Erythroblast (primary cell): ENCODE results near the gene PRRG3.

Experiments
- DNase-seq, 2 experiments: peaks; one replicate each; lab custom pipeline; 2025; lab: John Stamatoyannopoulos, UW
- GATA1 ChIP-seq: IDR thresholded peaks from 2 replicates; pipeline ENCODE4 v1.6.1; 2011; ENCODE audit warnings: low read depth, mild to moderate bottlenecking, control low read depth, low read length, moderate library complexity
- POLR2A ChIP-seq: IDR thresholded peaks from 2 replicates; pipeline ENCODE4 v1.6.1; 2011; ENCODE audit warnings: mild to moderate bottlenecking, low read length

Gene PRRG3

DNA sequence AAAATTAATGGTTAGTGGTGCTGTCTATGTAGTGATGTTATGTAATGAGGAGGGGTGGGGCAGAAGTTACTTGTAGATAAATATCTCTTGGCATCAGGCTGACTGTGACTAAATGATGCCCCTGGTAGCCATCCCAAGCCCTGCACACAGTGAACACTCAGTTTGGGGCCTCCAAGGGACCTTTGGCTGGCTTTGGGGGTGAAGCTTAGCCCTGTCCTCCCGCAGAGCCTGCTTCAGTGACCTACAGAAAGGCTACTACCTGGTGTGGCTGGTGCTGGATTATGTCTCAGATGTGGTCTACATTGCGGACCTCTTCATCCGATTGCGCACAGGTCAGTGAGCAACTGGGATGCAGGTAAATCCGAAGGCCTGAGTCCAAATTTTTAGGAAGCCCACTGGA lies 47.1 kb downstream of the PRRG3 start:
- TF ChIP-seq GATA1 (no peak), POLR2A (no peak)
- DNase-seq: no peak

DNA sequence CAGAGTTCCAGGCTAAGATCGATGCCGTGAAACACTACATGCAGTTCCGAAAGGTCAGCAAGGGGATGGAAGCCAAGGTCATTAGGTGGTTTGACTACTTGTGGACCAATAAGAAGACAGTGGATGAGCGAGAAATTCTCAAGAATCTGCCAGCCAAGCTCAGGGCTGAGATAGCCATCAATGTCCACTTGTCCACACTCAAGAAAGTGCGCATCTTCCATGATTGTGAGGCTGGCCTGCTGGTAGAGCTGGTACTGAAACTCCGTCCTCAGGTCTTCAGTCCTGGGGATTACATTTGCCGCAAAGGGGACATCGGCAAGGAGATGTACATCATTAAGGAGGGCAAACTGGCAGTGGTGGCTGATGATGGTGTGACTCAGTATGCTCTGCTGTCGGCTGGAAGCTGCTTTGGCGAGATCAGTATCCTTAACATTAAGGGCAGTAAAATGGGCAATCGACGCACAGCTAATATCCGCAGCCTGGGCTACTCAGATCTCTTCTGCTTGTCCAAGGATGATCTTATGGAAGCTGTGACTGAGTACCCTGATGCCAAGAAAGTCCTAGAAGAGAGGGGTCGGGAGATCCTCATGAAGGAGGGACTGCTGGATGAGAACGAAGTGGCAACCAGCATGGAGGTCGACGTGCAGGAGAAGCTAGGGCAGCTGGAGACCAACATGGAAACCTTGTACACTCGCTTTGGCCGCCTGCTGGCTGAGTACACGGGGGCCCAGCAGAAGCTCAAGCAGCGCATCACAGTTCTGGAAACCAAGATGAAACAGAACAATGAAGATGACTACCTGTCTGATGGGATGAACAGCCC lies 48.6 kb downstream of the PRRG3 start:
- no peak for DNase-seq
- no peak for TF ChIP-seq GATA1
- TF ChIP-seq POLR2A: no peak

DNA sequence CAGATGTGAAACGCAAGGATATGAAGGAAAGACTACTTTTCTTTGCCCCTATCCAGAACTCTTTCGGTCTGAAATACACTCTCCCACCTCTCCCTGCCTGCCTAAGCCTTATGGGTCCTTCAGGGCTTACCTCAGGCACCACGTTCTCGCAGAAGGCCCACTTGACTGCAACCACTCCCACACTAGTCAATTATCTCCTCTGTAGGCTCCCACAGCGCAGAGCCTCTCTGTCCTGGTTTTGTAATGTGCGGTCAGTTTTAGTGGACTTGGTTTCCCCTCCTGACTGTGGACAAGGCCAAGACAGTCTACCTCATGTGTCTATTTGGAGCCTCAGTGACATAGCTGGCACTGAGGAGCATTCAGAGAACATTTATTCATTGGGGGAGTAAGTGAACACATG lies 50.4 kb downstream of the PRRG3 start:
- TF ChIP-seq GATA1: no peak
- no peak for TF ChIP-seq POLR2A

DNA sequence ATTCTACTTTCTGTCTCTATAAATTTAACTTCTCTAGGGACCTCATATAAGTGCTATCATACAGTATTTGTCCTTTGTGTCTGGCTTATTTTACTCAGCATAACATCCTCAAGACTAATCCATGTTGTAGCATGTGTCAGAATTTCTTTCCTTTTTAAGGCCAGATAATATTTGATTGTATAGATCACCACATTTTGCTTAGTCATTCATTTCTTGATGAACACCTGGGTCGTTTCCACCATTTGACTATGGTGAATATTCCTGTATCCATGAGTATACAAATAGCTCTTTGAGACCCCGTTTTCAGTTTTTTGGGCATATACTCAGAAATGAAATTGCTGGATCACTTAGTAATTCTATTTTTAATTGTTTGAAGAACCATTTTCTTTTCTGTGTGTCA lies 51.2 kb downstream of the PRRG3 start:
- no peak for DNase-seq
- no peak for TF ChIP-seq GATA1
- TF ChIP-seq POLR2A: no peak

More for the DNA sequence above, 50.4 kb downstream of the PRRG3 start:
- no peak for DNase-seq

DNA sequence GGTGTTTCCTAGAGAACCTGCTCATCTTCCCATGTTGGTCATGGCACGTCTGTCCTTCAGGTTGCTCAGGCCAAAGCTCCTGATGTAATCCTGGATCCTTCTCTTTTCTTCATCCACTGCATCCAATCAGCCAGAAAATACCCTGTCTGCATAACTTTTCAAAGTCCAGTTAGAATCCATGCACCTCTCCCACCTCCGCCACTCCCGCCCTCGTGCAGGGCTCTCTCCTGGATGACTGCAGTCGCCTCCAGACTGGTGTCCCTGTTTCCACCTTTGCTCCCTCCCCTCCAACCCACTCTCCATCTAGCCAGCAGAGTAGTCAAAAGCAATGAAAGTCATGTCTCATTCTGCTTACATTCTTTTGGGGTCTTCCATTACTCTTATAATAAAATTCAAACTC lies 55.3 kb downstream of the PRRG3 start:
- DNase-seq: no peak
- TF ChIP-seq GATA1 (no peak), POLR2A (no peak)

DNA sequence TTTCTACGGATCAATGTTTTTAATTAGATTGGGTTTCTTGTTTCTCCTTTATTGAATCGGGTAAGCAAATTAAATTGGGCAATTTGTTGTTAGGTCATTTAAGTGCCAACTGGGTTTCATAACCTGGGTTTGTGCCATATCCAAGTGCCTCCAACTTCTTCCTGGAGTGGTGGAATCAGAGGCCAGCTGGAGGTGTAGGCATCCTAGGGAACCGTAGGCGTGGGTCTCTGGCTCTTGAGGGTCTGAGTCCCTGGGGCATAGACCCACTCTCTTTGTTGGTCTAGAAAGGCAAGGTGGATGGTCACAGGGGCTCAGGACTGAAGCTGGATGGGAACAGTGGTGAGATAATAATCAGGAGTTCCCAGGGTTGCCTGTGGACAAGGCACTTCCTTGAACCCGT lies 57.6 kb downstream of the PRRG3 start:
- TF ChIP-seq GATA1 (no peak), POLR2A (no peak)
- no peak for DNase-seq

DNA sequence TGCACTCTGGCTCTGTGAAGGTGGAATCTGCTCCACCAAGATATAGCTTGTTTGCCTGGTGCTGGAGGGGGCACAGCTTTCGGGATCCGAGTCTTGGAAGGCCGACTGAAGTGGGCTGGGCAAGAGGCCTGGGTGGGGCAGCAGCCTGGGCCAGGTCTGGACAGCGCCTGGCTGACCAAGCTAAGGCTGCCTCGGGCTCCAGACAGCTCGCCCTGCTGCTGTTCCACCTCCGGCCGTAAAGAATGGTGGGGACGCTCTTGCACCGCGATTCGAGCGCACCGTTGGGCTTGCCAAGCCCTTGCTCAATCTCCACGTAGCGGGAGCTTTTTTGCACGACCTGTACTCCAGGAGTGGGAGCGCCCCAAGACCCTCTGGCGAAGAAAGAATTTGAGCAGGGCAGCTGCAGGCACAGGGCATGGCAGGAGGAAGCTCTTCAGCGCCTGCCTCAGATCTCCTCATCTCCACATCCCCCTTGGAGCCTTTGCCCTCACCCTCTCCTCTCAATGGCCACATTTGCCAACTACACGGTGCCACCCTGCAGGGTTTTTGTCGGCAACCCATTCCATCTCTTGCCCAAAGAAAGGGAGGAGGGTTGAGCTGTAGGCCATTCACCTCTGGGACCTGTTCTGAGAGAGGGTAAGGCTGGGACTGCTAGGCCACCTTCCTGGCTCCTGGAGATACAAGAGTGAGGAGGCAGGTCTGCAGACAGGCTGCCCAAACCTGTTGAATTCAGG lies 58.2 kb downstream of the PRRG3 start:
- DNase-seq: peak; percentile 24 to 45
- TF ChIP-seq POLR2A: no peak
- TF ChIP-seq GATA1: no peak

DNA sequence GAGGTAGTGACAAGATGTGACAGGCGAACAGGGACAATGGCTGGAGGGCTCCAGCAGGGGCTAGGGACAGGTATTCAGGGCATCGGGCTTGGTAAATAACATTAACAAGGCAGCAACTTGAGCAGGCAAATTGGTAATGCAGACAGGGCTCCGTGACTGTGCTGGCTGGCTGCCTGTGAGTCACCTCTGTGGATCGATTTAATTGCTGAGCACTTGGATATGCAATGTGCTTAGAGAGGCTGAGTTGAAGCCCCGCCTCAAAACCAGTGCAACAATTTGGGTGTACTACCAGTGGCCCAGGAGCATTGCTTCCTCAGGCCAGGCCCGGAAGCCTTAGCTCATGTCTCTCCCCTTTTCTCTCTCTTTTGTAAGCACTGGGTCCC lies 58.8 kb downstream of the PRRG3 start:
- no peak for DNase-seq
- TF ChIP-seq GATA1 (no peak), POLR2A (no peak)

DNA sequence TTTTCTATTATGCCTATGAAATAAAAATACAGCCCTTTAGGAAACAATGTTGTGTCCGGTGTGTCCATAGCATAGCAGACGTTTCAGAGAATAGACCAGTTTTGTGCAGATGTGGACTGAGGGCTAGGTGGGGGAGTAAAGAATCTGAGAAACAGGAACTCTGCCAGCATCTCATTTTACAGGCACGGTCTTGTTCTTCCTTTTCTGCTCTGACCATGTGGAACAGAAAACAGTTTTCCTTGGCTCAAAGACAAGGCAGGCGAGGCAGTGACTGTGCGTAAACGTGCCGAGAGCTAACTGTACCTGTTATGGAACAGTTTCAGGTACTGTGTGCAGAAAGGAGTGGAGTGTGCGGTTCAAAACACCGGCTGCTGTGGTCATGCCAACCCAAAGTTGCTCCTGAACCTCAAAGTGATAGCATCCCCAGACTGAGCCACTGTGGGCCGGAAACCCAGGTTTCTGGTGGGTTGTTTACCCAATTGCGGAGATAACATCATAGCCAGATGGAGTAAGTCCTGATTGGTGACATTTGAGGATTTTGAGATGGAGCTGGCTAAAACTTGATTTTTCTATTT lies 59.5 kb downstream of the PRRG3 start:
- no peak for DNase-seq
- TF ChIP-seq GATA1 (no peak), POLR2A (no peak)
